ENCODE data around the gene VWC2.

- no peak for TF ChIP-seq CTCF (IDR thresholded peaks at IDR 0.05)
- TF ChIP-seq POLR2A (IDR thresholded peaks at IDR 0.05): no peak
Measured at GRCh38 chr7:49769285-49769857, 4.1 kb upstream of the VWC2 start.

All from ovary (tissue), 3 donors.